ENCODE measurements around the gene SLCO2A1.

GRCh38 chr3:133891662-133892378, 137.9 kb downstream of the SLCO2A1 start:
- TF ChIP-seq ESRRG (CRISPR knock-in tag; IDR thresholded peaks at IDR 0.05) (no peak), ZC3H10 (CRISPR knock-in tag; IDR thresholded peaks at IDR 0.05) (no peak)
